Activated CD4-positive, alpha-beta memory T cell treated with anti-CD3 and anti-CD28 coated beads for 36 hours (primary cell): ENCODE data around the gene BMPR1B. TPM values are rescaled to one million over a fixed set of nuclear protein-coding genes. Genes with fewer than 3 reads are reported as not detected.
"Not testable (repeated sequence)": the region's sequence is repeated elsewhere in the genome, so short reads cannot be mapped to it uniquely, and the experiment has no call there.

Experiments used
- CTCF ChIA-PET: fragments of 350-600 bp; sonication (Branson Sonifier 250); formaldehyde crosslinking; loops from one replicate; lab custom pipeline; 2021; ENCODE audit warnings: antibody characterized with exemption, inconsistent platforms; lab: Charles Lee
- POLR2A ChIA-PET: fragments of 350-600 bp; sonication (Branson Sonifier 250); formaldehyde crosslinking; loops from one replicate; lab custom pipeline; 2021; ENCODE audit warnings: antibody characterized with exemption; lab: Charles Lee
- DNase-seq: peaks from one replicate; pipeline ENCODE4 v3.0.0-alpha.2; 2020
- H3K27ac Mint-ChIP-seq: one replicate; pipeline ENCODE4 v1.8.0; 2021; ENCODE audit warnings: mixed read lengths
- H3K27me3 Mint-ChIP-seq: one replicate; pipeline ENCODE4 v1.8.0; 2021; ENCODE audit warnings: mixed read lengths
- H3K36me3 Mint-ChIP-seq: one replicate; pipeline ENCODE4 v1.8.0; 2021; ENCODE audit warnings: mixed read lengths
- H3K4me1 Mint-ChIP-seq: one replicate; pipeline ENCODE4 v1.8.0; 2021; ENCODE audit warnings: low read depth, mixed read lengths
- H3K4me3 Mint-ChIP-seq: one replicate; pipeline ENCODE4 v1.8.0; 2021; ENCODE audit warnings: mild to moderate bottlenecking, mixed read lengths
- H3K9me3 Mint-ChIP-seq: one replicate; pipeline ENCODE4 v1.8.0; 2021; ENCODE audit warnings: mixed read lengths
- intact Hi-C: fragments of 100-400 bp; cut with micrococcal nuclease; formaldehyde crosslinking; loops from one replicate; pipeline ENCODE4 v1.15.1; 2023
- total RNA-seq, 2 experiments: library from RNA; stranded (reverse); gene quantifications; one replicate each; pipeline ENCODE4 v1.2.3, GENCODE V29; 2021

The BMPR1B gene
- total RNA-seq, 2 experiments from 2014 or later, result not detected

DNA sequence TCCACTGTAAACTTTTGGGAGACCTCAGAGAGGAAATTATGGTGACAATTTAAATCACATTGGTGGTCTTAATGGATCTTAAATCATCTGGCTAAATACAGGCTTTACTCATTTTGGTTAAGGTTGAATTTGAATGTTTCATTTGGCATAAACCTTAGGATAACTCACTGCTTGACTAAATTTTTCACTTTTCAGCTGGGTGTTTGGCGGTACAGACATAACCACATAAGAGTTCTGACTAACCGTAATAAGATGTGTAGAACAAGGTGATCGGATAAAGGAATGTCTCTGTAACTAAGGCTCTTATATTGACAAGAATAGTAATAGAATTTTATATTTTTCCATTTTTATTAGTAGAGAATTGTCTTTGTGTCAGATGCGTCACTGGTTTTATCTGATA is 281.0 kb downstream of the BMPR1B start:
- no peak overlapping the region for H3K4me3 Mint-ChIP-seq
- no peak overlapping the region for H3K27ac Mint-ChIP-seq
- intact Hi-C loops, result no loop called here
- peaks cover 2% of the 10 kb centered on the region for H3K27me3 Mint-ChIP-seq
- H3K4me1 Mint-ChIP-seq, result no peaks in the 10 kb centered on the region
- DNase-seq, result no peak
- H3K9me3 Mint-ChIP-seq, result peaks cover 9% of the 10 kb centered on the region
- POLR2A ChIA-PET, result no interaction called here
- CTCF ChIA-PET, result no interaction called here
- no peaks in the 10 kb centered on the region for H3K36me3 Mint-ChIP-seq

DNA sequence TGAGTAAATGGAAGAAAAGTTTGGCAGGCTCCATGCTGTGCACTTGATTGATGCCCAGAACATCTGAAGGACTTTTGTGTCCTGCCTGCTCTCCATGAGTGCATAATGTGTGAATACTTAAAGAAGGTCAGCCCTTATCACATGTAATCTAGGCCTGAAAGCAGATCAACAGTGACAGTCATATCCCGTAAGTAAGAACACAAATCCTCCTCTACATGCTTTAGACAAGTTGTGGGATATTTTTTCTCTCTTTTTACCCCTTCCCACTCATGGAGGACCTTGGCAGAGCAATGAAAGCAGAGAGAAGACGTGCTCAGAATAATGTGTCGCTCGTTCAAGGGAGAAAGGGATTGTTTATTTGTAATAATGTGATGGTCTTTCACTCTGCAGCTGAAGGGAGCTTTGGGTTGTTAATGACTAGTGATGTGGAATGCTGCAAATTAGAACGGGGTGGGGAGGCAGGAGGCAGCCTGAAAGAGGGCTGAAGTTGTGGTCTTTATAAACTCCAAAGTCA is 286.6 kb downstream of the BMPR1B start:
- Mint-ChIP-seq H3K4me3 (no peak overlapping the region), H3K27ac (no peak overlapping the region), H3K27me3 (no peaks in the 10 kb centered on the region), H3K36me3 (no peaks in the 10 kb centered on the region), H3K9me3 (no peaks in the 10 kb centered on the region), H3K4me1 (no peaks in the 10 kb centered on the region)
- intact Hi-C loops, result no loop called here
- ChIA-PET POLR2A (no interaction called here), CTCF (no interaction called here)
- no peak for DNase-seq

DNA sequence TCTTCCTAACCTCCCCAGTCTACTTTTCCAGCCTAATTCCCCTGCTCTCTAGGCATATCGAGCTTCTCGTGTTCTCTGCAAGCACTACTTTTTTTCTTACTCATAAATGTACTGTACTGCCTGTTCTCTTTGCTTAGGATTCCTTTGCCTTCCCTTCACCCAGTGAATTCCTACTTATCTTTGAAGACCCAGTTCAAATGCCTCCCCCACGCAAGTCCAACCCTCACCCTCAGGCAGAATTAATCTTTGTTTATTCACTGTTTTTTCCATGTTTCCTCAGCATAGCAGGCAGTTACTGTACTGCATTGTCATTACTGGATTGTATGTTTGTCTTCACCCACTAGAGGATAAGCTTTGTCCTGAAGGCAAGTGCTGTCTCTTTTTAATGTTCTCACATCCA is 287.7 kb downstream of the BMPR1B start:
- POLR2A ChIA-PET, result no interaction called here
- DNase-seq, result no peak
- H3K27me3 Mint-ChIP-seq, result no peaks in the 10 kb centered on the region
- CTCF ChIA-PET, result no interaction called here
- intact Hi-C loops, result no loop called here
- H3K27ac Mint-ChIP-seq, result no peak overlapping the region
- H3K4me1 Mint-ChIP-seq, result no peaks in the 10 kb centered on the region
- no peaks in the 10 kb centered on the region for H3K36me3 Mint-ChIP-seq
- H3K4me3 Mint-ChIP-seq, result no peak overlapping the region
- no peaks in the 10 kb centered on the region for H3K9me3 Mint-ChIP-seq

DNA sequence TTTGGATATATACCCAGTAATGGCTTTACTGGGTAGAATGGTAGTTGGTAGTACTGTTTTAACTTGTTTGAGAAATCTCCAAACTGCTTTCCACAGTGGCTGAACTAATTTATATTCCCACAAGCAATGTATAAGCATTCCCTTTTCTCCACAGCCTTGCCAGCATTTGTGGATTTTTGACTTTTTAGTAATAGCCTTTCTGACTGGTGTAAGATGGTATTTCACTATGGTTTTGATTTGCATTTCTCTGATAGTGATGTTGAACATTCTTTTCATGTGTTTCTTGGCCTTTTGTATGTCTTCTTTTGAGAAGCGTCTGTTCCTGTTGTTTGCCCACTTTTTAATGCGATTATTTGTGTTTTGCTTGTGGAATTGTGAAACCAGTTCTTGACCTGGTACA is 290.5 kb downstream of the BMPR1B start:
- no peaks in the 10 kb centered on the region for H3K27me3 Mint-ChIP-seq
- H3K4me3 Mint-ChIP-seq, result no peak overlapping the region
- CTCF ChIA-PET, result no interaction called here
- POLR2A ChIA-PET, result no interaction called here
- H3K9me3 Mint-ChIP-seq, result no peaks in the 10 kb centered on the region
- H3K4me1 Mint-ChIP-seq, result no peaks in the 10 kb centered on the region
- H3K27ac Mint-ChIP-seq, result no peak overlapping the region
- no peak for DNase-seq
- intact Hi-C loops, result no loop called here
- H3K36me3 Mint-ChIP-seq, result no peaks in the 10 kb centered on the region

DNA sequence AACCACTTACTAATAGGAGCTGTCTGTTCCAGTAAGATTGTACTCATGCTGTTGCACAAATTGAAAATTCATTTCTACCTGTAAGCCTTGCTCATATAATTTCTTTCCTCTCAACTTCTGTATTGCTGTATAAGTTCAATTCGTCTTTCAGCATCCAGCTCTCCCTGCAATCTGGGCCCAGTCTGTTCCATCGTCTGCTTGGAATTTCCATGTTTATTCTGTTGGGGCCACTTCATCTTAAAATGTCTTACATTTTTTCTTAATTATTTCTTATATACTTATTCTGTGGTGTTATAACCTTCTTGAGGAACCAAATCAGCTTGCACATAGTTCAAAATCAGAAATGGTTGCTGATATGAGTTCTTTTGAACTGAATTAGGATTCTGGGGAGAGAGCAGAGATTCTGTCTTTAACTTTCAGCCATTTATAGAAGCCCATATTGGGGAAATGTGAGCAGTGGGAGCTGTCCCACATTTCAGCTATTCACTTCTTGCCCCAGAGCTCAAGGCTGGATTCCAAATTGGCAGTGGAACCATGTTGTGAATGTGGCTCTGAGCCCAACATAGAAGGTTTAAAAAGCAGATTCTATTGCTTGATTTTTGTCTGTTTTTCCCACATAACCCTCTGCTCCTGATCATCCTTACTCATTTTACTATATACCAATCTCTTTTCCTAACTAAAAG is 291.9 kb downstream of the BMPR1B start:
- H3K36me3 Mint-ChIP-seq, result no peaks in the 10 kb centered on the region
- no peak overlapping the region for H3K27ac Mint-ChIP-seq
- H3K4me1 Mint-ChIP-seq, result no peaks in the 10 kb centered on the region
- intact Hi-C loops, result no loop called here
- no peaks in the 10 kb centered on the region for H3K27me3 Mint-ChIP-seq
- no peak for DNase-seq
- no peaks in the 10 kb centered on the region for H3K9me3 Mint-ChIP-seq
- no peak overlapping the region for H3K4me3 Mint-ChIP-seq
- POLR2A ChIA-PET, result no interaction called here
- CTCF ChIA-PET, result no interaction called here

DNA sequence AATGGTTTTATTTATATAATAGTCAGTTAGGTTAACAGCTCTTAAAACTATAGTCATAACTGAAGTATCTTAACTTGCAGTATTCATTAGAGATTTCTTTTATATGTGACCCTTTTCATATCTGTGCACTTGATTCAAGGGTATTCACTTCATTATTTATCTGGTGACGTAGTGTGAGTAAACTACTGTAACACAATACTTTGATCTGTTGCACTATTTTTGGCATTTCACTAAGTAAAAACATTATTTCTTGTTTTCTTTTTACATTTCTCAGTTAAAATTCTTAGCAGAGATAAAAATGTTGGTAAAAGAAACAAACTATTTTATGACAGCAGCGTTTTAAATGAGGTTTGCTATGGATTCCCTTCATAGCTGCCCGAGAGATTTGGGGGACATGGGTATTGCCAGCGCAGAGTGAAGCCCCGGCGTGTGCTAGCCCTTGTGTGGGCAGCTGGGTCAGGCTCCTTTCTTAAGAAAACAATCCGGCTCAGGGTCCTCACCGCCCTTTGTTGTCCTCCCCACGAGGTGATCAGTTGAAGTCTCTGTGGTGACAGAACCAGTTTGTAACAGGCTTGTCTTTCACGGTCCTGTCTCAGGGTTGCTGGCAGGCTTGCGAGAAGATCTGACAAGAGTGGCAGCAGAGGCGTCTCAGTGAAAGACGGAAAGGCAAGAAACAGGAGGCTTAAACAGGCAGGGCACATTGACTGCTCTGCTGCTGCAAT is 293.4 kb downstream of the BMPR1B start:
- POLR2A ChIA-PET, result interaction anchor here (0.5 kb wide), 1 partner anchor 317 kb away, joined by 3 read pairs; no protein-coding TSS in a partner anchor
- Mint-ChIP-seq H3K4me3 (no peak overlapping the region), H3K27me3 (no peaks in the 10 kb centered on the region), H3K27ac (no peak overlapping the region), H3K9me3 (no peaks in the 10 kb centered on the region), H3K36me3 (no peaks in the 10 kb centered on the region), H3K4me1 (no peaks in the 10 kb centered on the region)
- no peak for DNase-seq
- CTCF ChIA-PET, result no interaction called here
- intact Hi-C loops, result no loop called here

DNA sequence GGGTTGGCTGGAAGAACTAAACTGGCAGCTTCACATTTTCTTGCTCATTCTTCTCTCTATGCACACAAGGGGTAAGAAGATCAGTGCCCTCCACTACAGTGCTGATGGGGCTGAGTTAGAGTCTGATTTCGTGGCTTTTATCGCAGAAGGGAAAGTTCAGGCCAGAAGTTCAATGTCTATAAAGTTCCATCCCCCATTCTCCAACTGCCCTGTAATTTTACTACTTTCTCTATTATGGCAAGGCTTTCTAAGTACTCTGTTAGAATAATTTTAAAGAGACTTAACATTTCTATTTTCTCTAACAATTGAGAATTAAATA is 293.9 kb downstream of the BMPR1B start:
- H3K36me3 Mint-ChIP-seq, result no peaks in the 10 kb centered on the region
- no peaks in the 10 kb centered on the region for H3K27me3 Mint-ChIP-seq
- CTCF ChIA-PET, result no interaction called here
- no peak for DNase-seq
- no peak overlapping the region for H3K4me3 Mint-ChIP-seq
- H3K4me1 Mint-ChIP-seq, result no peaks in the 10 kb centered on the region
- no peaks in the 10 kb centered on the region for H3K9me3 Mint-ChIP-seq
- POLR2A ChIA-PET, result interaction anchor here (0.5 kb wide), 1 partner anchor 317 kb away, joined by 3 read pairs; no protein-coding TSS in a partner anchor
- no peak overlapping the region for H3K27ac Mint-ChIP-seq
- intact Hi-C loops, result no loop called here

DNA sequence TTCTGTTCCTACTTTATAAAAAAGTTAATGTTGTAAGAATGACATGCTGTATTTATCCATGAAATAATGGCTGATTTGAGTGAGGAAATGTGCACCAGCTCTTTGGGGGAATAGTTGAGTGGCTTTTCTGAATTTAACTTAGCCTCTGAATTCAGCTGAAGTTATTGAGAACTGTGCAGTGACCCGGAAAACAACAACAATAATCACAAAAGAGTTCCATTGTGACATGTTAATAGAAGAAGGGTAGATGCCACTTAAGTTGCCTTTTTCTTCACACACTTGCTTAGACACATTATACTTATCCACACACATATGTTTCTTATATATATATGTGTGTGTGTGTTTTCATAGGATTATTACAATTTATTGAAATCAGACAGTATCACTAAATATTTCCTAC is 301.2 kb downstream of the BMPR1B start:
- POLR2A ChIA-PET, result no interaction called here
- intact Hi-C loops, result no loop called here
- CTCF ChIA-PET, result no interaction called here
- H3K27ac Mint-ChIP-seq, result no peak overlapping the region
- no peaks in the 10 kb centered on the region for H3K9me3 Mint-ChIP-seq
- no peak overlapping the region for H3K4me3 Mint-ChIP-seq
- H3K4me1 Mint-ChIP-seq, result no peaks in the 10 kb centered on the region
- DNase-seq, result no peak
- no peaks in the 10 kb centered on the region for H3K27me3 Mint-ChIP-seq
- H3K36me3 Mint-ChIP-seq, result no peaks in the 10 kb centered on the region

DNA sequence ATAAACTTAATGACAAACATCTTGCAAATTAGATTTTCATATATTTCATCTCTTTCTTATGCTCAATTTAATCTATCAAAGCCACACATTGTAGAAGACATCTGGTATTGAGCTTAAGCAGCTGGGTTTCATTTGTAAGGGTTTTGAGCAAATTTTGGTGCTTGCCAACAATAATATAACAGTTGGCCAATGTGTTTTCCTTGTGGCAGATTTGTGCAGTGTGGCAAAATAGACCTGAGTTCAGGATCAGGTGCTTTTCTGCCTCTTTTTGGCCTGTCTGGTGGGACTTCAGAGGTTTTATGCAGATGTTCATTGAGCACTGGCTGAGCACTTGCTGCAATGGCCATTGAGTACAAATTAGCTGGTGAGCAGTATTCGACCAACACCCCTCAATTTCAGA is 301.9 kb downstream of the BMPR1B start:
- ChIA-PET CTCF (no interaction called here), POLR2A (no interaction called here)
- intact Hi-C loops, result no loop called here
- H3K27ac Mint-ChIP-seq, result no peak overlapping the region
- no peaks in the 10 kb centered on the region for H3K27me3 Mint-ChIP-seq
- H3K4me3 Mint-ChIP-seq, result no peak overlapping the region
- no peaks in the 10 kb centered on the region for H3K4me1 Mint-ChIP-seq
- no peak for DNase-seq
- no peaks in the 10 kb centered on the region for H3K36me3 Mint-ChIP-seq
- no peaks in the 10 kb centered on the region for H3K9me3 Mint-ChIP-seq

DNA sequence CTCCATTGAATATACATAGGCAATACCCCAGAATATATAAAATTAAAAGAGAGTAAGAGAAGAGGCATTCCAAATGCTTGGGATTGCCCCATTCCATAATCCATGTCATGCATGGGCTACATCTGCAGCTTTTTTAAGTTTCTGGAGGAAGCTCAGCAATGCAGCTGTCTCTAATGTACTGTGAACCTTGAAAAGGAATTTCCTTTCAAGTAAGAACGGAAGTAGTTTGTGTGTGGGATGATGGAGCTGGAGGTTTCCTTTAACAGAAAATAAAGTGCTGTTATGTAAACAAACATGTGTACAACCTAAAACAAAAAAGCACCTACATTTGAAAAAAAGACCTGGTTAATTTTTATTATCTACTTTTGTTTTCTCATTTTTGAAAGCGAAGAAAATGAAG is 303.5 kb downstream of the BMPR1B start:
- no peak overlapping the region for H3K4me3 Mint-ChIP-seq
- no peaks in the 10 kb centered on the region for H3K27me3 Mint-ChIP-seq
- ChIA-PET CTCF (no interaction called here), POLR2A (no interaction called here)
- no peak for DNase-seq
- H3K4me1 Mint-ChIP-seq, result no peaks in the 10 kb centered on the region
- intact Hi-C loops, result no loop called here
- H3K9me3 Mint-ChIP-seq, result no peaks in the 10 kb centered on the region
- H3K36me3 Mint-ChIP-seq, result no peaks in the 10 kb centered on the region
- H3K27ac Mint-ChIP-seq, result no peak overlapping the region

DNA sequence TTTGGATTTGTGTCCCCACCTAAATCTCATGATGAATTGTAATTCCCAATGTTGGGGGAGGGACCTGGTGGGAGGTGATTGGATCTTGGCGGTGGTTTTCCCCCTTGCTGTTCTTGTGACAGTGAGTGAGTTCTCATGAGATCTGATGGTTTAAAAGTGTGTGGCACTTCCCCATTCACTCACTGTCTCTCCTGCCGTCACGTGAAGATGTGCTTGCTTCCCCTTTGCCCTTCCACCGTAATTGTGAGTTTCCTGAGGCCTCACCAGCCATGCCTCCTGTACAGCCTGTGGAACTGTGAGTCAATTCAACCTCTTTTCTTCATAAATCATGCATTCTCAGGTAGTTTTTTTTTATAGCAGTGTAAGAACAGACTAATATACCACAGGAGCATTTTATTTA is 304.0 kb downstream of the BMPR1B start:
- H3K36me3 Mint-ChIP-seq, CTCF ChIA-PET, H3K4me3 Mint-ChIP-seq, H3K4me1 Mint-ChIP-seq, H3K9me3 Mint-ChIP-seq, H3K27me3 Mint-ChIP-seq, DNase-seq, intact Hi-C loops, POLR2A ChIA-PET, H3K27ac Mint-ChIP-seq: not testable (repeated sequence)

DNA sequence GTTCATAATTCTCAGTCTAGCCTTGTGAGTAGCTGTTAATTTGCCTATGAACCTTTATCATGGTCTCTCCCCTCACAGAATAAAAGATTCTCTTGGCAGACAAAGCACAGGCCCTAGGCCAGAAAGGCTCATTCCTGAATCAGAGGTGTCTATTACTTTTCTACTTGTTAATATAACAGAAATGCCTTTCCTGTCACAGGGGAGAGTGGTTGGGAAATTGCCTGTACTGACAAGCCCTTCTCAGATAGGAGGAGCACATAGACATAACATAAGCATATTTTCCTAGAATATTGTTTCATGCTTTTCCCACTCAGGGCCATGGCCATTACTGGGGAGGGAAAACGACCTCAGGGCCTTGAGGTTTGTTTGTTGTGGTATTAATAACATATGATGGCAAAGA is 308.3 kb downstream of the BMPR1B start:
- ChIA-PET CTCF (no interaction called here), POLR2A (no interaction called here)
- no peaks in the 10 kb centered on the region for H3K27me3 Mint-ChIP-seq
- no peaks in the 10 kb centered on the region for H3K4me1 Mint-ChIP-seq
- H3K36me3 Mint-ChIP-seq, result no peaks in the 10 kb centered on the region
- DNase-seq, result no peak
- no peak overlapping the region for H3K27ac Mint-ChIP-seq
- no peaks in the 10 kb centered on the region for H3K9me3 Mint-ChIP-seq
- intact Hi-C loops, result no loop called here
- no peak overlapping the region for H3K4me3 Mint-ChIP-seq

DNA sequence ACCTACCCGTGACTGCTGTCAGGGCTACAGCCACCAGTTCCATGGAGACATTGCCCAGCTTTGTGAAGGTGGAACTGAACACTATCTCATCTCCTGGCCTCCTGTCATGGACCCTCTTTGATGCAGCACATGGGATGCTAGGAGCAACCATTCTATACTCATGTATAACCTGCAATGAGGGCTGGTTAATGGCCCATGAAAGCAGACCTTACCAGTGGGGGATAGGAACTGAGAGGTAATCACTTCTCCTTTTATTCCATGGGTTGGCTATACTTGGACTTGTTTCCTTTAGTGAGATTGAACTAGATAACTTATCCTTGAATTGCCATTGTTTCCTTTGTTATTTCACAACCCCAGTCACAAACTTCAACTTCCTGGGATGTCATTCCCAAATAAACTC is 310.6 kb downstream of the BMPR1B start:
- H3K4me3 Mint-ChIP-seq, result no peak overlapping the region
- H3K4me1 Mint-ChIP-seq, result no peaks in the 10 kb centered on the region
- no peaks in the 10 kb centered on the region for H3K9me3 Mint-ChIP-seq
- no peaks in the 10 kb centered on the region for H3K27me3 Mint-ChIP-seq
- ChIA-PET CTCF (no interaction called here), POLR2A (no interaction called here)
- intact Hi-C loops, result no loop called here
- H3K36me3 Mint-ChIP-seq, result no peaks in the 10 kb centered on the region
- H3K27ac Mint-ChIP-seq, result no peak overlapping the region
- DNase-seq, result no peak
